Immature natural killer cell (primary cell): Measurements from ENCODE around the gene PIP4K2A. TPM values are rescaled to one million over a fixed set of nuclear protein-coding genes. Genes with fewer than 3 reads are reported as not detected.
A peak's percentile ranks its signal among the peaks of the same experiment; 100 is the strongest.
"Not testable (repeated sequence)": the region's sequence is repeated elsewhere in the genome, so short reads cannot be mapped to it uniquely, and the experiment has no call there.

Source experiments
- DNase-seq, 3 donors: peaks; one replicate each; pipeline ENCODE4 v3.0.0; 2022; ENCODE audit warnings: mixed read lengths in 1 of 3
- H3K27ac Mint-ChIP-seq, 6 donors: one replicate each; pipeline ENCODE4 v1.8.0; 2020; ENCODE audit warnings: mixed read lengths in 6 of 6, mild to moderate bottlenecking in 5 of 6, inconsistent platforms in 4 of 6, moderate library complexity in 3 of 6
- H3K27me3 Mint-ChIP-seq, 3 donors: one replicate each; pipeline ENCODE4 v1.8.0; 2020 to 2021; ENCODE audit warnings: low read depth in 3 of 3, mild to moderate bottlenecking in 3 of 3, mixed read lengths in 3 of 3, moderate library complexity in 3 of 3, inconsistent platforms in 1 of 3
- H3K36me3 Mint-ChIP-seq, 3 donors: one replicate each; pipeline ENCODE4 v1.8.0; 2020; ENCODE audit warnings: mixed read lengths in 3 of 3, inconsistent platforms in 2 of 3, mild to moderate bottlenecking in 2 of 3
- H3K4me1 Mint-ChIP-seq, 2 donors: one replicate each; pipeline ENCODE4 v1.8.0; 2020; ENCODE audit warnings: inconsistent platforms in 2 of 2, mild to moderate bottlenecking in 2 of 2, mixed read lengths in 2 of 2, moderate library complexity in 1 of 2
- H3K4me3 Mint-ChIP-seq, 5 donors: one replicate each; pipeline ENCODE4 v1.8.0; 2020; ENCODE audit warnings: mild to moderate bottlenecking in 5 of 5, mixed read lengths in 5 of 5, inconsistent platforms in 3 of 5, moderate library complexity in 3 of 5
- H3K9me3 Mint-ChIP-seq, 6 donors: one replicate each; pipeline ENCODE4 v1.8.0; 2020; ENCODE audit warnings: mild to moderate bottlenecking in 6 of 6, mixed read lengths in 6 of 6, inconsistent platforms in 4 of 6, moderate library complexity in 3 of 6
- polyA plus RNA-seq, 3 donors: library from polyadenylated mRNA; unstranded; fragments of 300-500 nt; fragmentation: Illumina TruSeq; gene quantifications; one replicate each; pipeline ENCODE4 v1.2.3, GENCODE V29; 2021

Gene PIP4K2A
- 100 to 1,000 TPM in 1 of 3 donors, 10 to 100 TPM in 2; 62.9 to 138 (median 80.3) TPM for polyA plus RNA-seq

GRCh38 chr10:22714479-22715289 is at the start of gene PIP4K2A:
TSS of gene PIP4K2A (minus strand) at chr10:22714578. CDS start at chr10:22714326, 252 bp downstream.
- Mint-ChIP-seq H3K4me3 (peak within 1 kb of the TSS; percentile 88 to 98 (median 96)), H3K36me3 (no peaks in the 10 kb centered on the region), H3K9me3 (no peaks in the 10 kb centered on the region), H3K4me1 (peaks cover 34 to 40% of the 10 kb centered on the region in 2 donors), H3K27me3 (peaks cover 0 to 24% (median 10%) of the 10 kb centered on the region in 3 donors), H3K27ac (peak within 1 kb of the TSS; percentile 85 to 97 (median 90))
- DNase-seq, result peak; percentile 83 to 87 (median 86)

DNA sequence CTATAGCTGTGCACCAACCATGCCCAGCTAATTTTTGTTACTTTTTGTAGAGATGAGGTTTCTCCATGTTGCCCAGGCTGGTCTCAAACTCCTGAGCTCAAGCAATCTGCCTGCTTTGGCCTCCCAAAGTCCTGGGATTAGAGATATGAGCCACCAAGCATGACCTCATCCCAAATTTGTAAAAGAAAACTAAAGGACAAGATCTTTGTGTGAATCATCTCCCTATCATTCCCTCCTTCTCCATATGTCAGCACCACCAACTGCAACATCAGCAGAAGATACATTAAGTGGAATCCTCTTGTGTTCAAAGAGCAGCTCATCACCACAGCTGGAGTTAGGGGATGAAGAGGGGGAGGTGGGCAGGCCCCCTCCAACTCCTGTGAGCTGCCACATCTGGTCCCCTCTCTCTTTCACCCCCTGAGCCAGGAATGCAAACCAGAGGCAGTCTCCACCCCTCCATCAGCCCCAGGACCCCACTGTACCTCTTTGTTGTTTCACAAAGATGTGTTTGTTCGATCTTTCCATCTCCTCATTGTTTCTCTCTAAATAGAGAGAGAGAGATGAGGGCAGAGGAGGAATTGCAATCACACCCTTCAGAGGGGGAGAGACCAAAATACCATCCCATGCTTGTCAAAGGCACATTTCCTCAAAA is 47.3 kb upstream of the PIP4K2A start:
- no peak overlapping the region for H3K27ac Mint-ChIP-seq
- peaks cover 0 to 3% (median 0%) of the 10 kb centered on the region in 3 donors for H3K36me3 Mint-ChIP-seq
- no peaks in the 10 kb centered on the region for H3K9me3 Mint-ChIP-seq
- no peak for DNase-seq
- H3K27me3 Mint-ChIP-seq, result peaks cover 0 to 3% (median 2%) of the 10 kb centered on the region in 3 donors
- no peak overlapping the region for H3K4me3 Mint-ChIP-seq
- no peaks in the 10 kb centered on the region for H3K4me1 Mint-ChIP-seq

GRCh38 chr10:22760025-22760424 is 45.6 kb upstream of the PIP4K2A start:
- no peaks in the 10 kb centered on the region for H3K9me3 Mint-ChIP-seq
- H3K27ac Mint-ChIP-seq, result no peak overlapping the region
- no peaks in the 10 kb centered on the region for H3K4me1 Mint-ChIP-seq
- H3K27me3 Mint-ChIP-seq, result peaks cover 0 to 3% (median 2%) of the 10 kb centered on the region in 3 donors
- DNase-seq, result no peak
- H3K36me3 Mint-ChIP-seq, result peaks cover 0 to 7% (median 0%) of the 10 kb centered on the region in 3 donors
- no peak overlapping the region for H3K4me3 Mint-ChIP-seq

- peaks cover 0 to 3% (median 2%) of the 10 kb centered on the region in 3 donors for H3K27me3 Mint-ChIP-seq
These were observed 44.5 kb upstream of the PIP4K2A start for GRCh38 chr10:22758867-22759266.

GRCh38 chr10:22754296-22754695 is 39.9 kb upstream of the PIP4K2A start:
- Mint-ChIP-seq H3K9me3 (no peaks in the 10 kb centered on the region), H3K4me1 (peaks cover 8 to 14% of the 10 kb centered on the region in 2 donors), H3K4me3 (no peak overlapping the region), H3K36me3 (peaks cover 0 to 3% (median 0%) of the 10 kb centered on the region in 3 donors), H3K27ac (no peak overlapping the region), H3K27me3 (peaks cover 0 to 2% (median 2%) of the 10 kb centered on the region in 3 donors)
- no peak for DNase-seq

More at GRCh38 chr10:22758867-22759266, 44.5 kb upstream of the PIP4K2A start:
- H3K36me3 Mint-ChIP-seq, result peaks cover 0 to 3% (median 0%) of the 10 kb centered on the region in 3 donors
- H3K4me3 Mint-ChIP-seq, result no peak overlapping the region
- no peak overlapping the region for H3K27ac Mint-ChIP-seq
- no peaks in the 10 kb centered on the region for H3K4me1 Mint-ChIP-seq
- no peaks in the 10 kb centered on the region for H3K9me3 Mint-ChIP-seq
- no peak for DNase-seq

GRCh38 chr10:22753786-22754185 is 39.4 kb upstream of the PIP4K2A start:
- Mint-ChIP-seq H3K27ac (no peak overlapping the region), H3K27me3 (peaks cover 0 to 4% (median 2%) of the 10 kb centered on the region in 3 donors), H3K4me1 (peaks cover 8 to 14% of the 10 kb centered on the region in 2 donors), H3K36me3 (peaks cover 0 to 3% (median 0%) of the 10 kb centered on the region in 3 donors), H3K4me3 (no peak overlapping the region), H3K9me3 (no peaks in the 10 kb centered on the region)
- no peak for DNase-seq

- H3K4me3 Mint-ChIP-seq, result no peak overlapping the region
- H3K36me3 Mint-ChIP-seq, result peaks cover 0 to 3% (median 0%) of the 10 kb centered on the region in 3 donors
- H3K9me3 Mint-ChIP-seq, result no peaks in the 10 kb centered on the region
- peaks cover 0 to 2% (median 0%) of the 10 kb centered on the region in 3 donors for H3K27me3 Mint-ChIP-seq
- DNase-seq, result no peak
- H3K27ac Mint-ChIP-seq, result no peak overlapping the region
- H3K4me1 Mint-ChIP-seq, result peaks cover 8 to 14% of the 10 kb centered on the region in 2 donors
These were observed 38.0 kb upstream of the PIP4K2A start for GRCh38 chr10:22752272-22752889.

- DNase-seq, result no peak
- Mint-ChIP-seq H3K4me3 (no peak overlapping the region), H3K9me3 (no peaks in the 10 kb centered on the region), H3K36me3 (no peaks in the 10 kb centered on the region), H3K27me3 (peaks cover 0 to 3% (median 0%) of the 10 kb centered on the region in 3 donors), H3K27ac (no peak overlapping the region), H3K4me1 (peaks cover 8 to 14% of the 10 kb centered on the region in 2 donors)
These were observed 35.8 kb upstream of the PIP4K2A start for GRCh38 chr10:22750131-22750530.

DNA sequence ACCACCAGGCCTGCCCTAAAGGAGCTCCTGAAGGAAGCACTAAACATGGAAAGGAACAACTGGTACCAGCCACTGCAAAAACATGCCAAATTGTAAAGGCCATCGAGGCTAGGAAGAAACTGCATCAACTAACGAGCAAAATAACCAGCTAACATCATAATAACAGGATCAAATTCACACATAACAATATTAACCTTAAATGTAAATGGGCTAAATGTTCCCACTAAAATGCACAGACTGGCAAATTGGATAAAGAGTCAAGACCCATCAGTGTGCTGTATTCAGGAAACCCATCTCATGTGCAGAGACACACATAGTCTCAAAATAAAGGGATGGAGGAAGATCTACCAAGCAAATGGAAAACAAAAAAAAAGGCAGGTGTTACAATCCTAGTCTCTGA is 30.5 kb upstream of the PIP4K2A start:
- not testable (repeated sequence) for DNase-seq, H3K27ac Mint-ChIP-seq, H3K9me3 Mint-ChIP-seq, H3K36me3 Mint-ChIP-seq, H3K4me1 Mint-ChIP-seq, H3K4me3 Mint-ChIP-seq
- H3K27me3 Mint-ChIP-seq, result peaks cover 0 to 12% (median 0%) of the 10 kb centered on the region in 3 donors

- H3K9me3 Mint-ChIP-seq, result peaks cover 0 to 4% (median 0%) of the 10 kb centered on the region in 6 donors
- no peaks in the 10 kb centered on the region for H3K4me1 Mint-ChIP-seq
- H3K4me3 Mint-ChIP-seq, result no peak overlapping the region
- peaks cover 0 to 13% (median 0%) of the 10 kb centered on the region in 3 donors for H3K27me3 Mint-ChIP-seq
- DNase-seq, result no peak
- no peak overlapping the region for H3K27ac Mint-ChIP-seq
- H3K36me3 Mint-ChIP-seq, result no peaks in the 10 kb centered on the region
These were observed 28.3 kb upstream of the PIP4K2A start for GRCh38 chr10:22742678-22743077.

- peaks cover 0 to 15% (median 0%) of the 10 kb centered on the region in 3 donors for H3K27me3 Mint-ChIP-seq
- H3K36me3 Mint-ChIP-seq, H3K27ac Mint-ChIP-seq, H3K4me1 Mint-ChIP-seq, H3K4me3 Mint-ChIP-seq, H3K9me3 Mint-ChIP-seq, DNase-seq: not testable (repeated sequence)
These were observed 27.3 kb upstream of the PIP4K2A start for GRCh38 chr10:22741631-22742030.

GRCh38 chr10:22740180-22740579 is 25.8 kb upstream of the PIP4K2A start:
- H3K4me3 Mint-ChIP-seq, result no peak overlapping the region
- no peak for DNase-seq
- H3K27me3 Mint-ChIP-seq, result peaks cover 0 to 20% (median 0%) of the 10 kb centered on the region in 3 donors
- H3K9me3 Mint-ChIP-seq, result peaks cover 0 to 4% (median 0%) of the 10 kb centered on the region in 6 donors
- H3K27ac Mint-ChIP-seq, result no peak overlapping the region
- H3K4me1 Mint-ChIP-seq, result no peaks in the 10 kb centered on the region
- no peaks in the 10 kb centered on the region for H3K36me3 Mint-ChIP-seq

DNA sequence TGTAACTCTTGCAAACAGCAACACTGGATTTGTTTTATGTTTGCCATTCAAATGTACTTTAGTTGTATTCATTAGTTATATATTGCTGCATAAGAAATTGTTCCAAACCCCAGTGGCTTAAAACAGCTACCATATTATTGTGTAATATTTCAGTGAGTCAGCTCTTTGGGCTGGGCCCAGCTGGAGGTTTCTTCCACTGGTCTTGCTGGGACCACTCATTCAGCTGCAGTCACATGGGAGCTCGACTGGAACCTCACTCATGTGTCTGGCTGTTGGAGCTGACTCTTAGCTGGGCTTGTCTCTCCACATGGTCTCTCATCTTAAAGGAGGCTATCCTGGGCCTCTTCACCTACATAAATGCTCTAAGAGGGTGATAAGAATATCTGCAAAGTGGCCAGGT is 23.2 kb upstream of the PIP4K2A start:
- no peaks in the 10 kb centered on the region for H3K9me3 Mint-ChIP-seq
- no peak for DNase-seq
- no peaks in the 10 kb centered on the region for H3K36me3 Mint-ChIP-seq
- H3K27me3 Mint-ChIP-seq, result peaks cover under 1 to 19% (median 2%) of the 10 kb centered on the region in 3 donors
- H3K27ac Mint-ChIP-seq, result no peak overlapping the region
- no peak overlapping the region for H3K4me3 Mint-ChIP-seq
- no peaks in the 10 kb centered on the region for H3K4me1 Mint-ChIP-seq

DNA sequence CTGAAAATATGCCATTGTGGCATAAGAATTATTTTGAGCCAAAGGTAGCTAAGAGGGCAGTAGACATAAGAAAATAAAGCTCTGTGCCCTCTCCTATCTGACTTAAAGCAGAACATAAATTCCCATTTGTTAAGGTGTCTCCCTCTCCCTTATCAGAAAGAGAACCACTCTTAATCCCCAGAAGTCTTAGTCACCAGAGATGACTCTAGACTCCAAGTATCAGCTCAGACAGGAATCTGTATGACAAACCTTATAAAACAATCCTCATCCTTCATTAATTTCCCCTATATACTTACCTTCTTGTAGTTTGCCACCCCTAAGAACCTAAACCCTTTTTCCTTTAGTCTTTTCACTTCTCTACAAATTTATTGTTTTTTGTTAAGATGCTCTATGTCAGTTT is 21.8 kb upstream of the PIP4K2A start:
- Mint-ChIP-seq H3K27ac (no peak overlapping the region), H3K4me3 (no peak overlapping the region), H3K4me1 (no peaks in the 10 kb centered on the region), H3K36me3 (no peaks in the 10 kb centered on the region), H3K27me3 (peaks cover 2 to 19% (median 4%) of the 10 kb centered on the region in 3 donors), H3K9me3 (no peaks in the 10 kb centered on the region)
- DNase-seq, result no peak
